HepG2 (cell line): ENCODE data around the gene ASB16. TPM values are rescaled to one million over a fixed set of nuclear protein-coding genes. Genes with fewer than 3 reads are reported as not detected.

Experiments
- AHR ChIP-seq: IDR thresholded peaks from 2 replicates; pipeline ENCODE4 v1.6.1; 2018; ENCODE audit warnings: missing genetic modification reagents, missing compliant biosample characterization
- CHCHD3 ChIP-seq: sonication (generic); formaldehyde crosslinking; IDR thresholded peaks from 2 replicates; pipeline ENCODE4 v1.8.0; 2022; ENCODE audit warnings: mild to moderate bottlenecking, missing genetic modification reagents, moderate library complexity
- FOXC1 ChIP-seq: sonication (generic); formaldehyde crosslinking; IDR thresholded peaks from 2 replicates; pipeline ENCODE4 v1.8.0; 2022; ENCODE audit warnings: mild to moderate bottlenecking, missing genetic modification reagents, borderline replicate concordance
- GABPA ChIP-seq, 2 experiments: IDR thresholded peaks; 2 replicates each; pipeline ENCODE4 v1.6.1; 2011 to 2016; ENCODE audit warnings: low read depth in 2 of 2, low read length in 1 of 2, missing biosample characterization in 1 of 2, missing genetic modification characterization in 1 of 2
- GATA4 ChIP-seq: sonication (generic); IDR thresholded peaks from 2 replicates; pipeline ENCODE4 v1.6.1; 2016; ENCODE audit warnings: antibody characterized with exemption, low read depth, borderline replicate concordance
- HMG20B ChIP-seq: conservative IDR thresholded peaks from 2 replicates; pipeline ENCODE4 v1.6.1; 2016; ENCODE audit warnings: missing genetic modification reagents, missing compliant biosample characterization
- NCOA1 ChIP-seq: sonication (generic); formaldehyde crosslinking; IDR thresholded peaks from 2 replicates; pipeline ENCODE4 v1.9.0; 2021; ENCODE audit warnings: missing genetic modification reagents
- PRMT3 ChIP-seq: sonication (generic); formaldehyde crosslinking; IDR thresholded peaks from 2 replicates; pipeline ENCODE4 v1.8.1; 2022; ENCODE audit warnings: low read depth, mild to moderate bottlenecking, moderate library complexity, missing genetic modification reagents, borderline replicate concordance
- RAD51 ChIP-seq: fragments of 450-650 bp; IDR thresholded peaks from 2 replicates; pipeline ENCODE4 v1.6.1; 2016; ENCODE audit warnings: borderline replicate concordance
- RBFOX2 ChIP-seq: fragments of 200-400 bp; formaldehyde crosslinking; IDR thresholded peaks from 2 replicates; pipeline ENCODE4 v1.6.1; 2017; ENCODE audit warnings: low read depth, mild to moderate bottlenecking, low read length
- SCMH1 ChIP-seq: sonication (generic); formaldehyde crosslinking; IDR thresholded peaks from 2 replicates; pipeline ENCODE4 v1.9.0; 2021; ENCODE audit warnings: missing genetic modification reagents, mild to moderate bottlenecking, borderline replicate concordance
- SPEN ChIP-seq: sonication (generic); formaldehyde crosslinking; IDR thresholded peaks from 2 replicates; pipeline ENCODE4 v1.5.1; 2020; ENCODE audit warnings: low read depth, mild to moderate bottlenecking, missing genetic modification reagents
- YEATS2 ChIP-seq: sonication (generic); formaldehyde crosslinking; IDR thresholded peaks from 2 replicates; pipeline ENCODE4 v1.4.0; 2020; ENCODE audit warnings: missing genetic modification reagents, borderline replicate concordance
- YEATS4 ChIP-seq: sonication (generic); formaldehyde crosslinking; IDR thresholded peaks from 2 replicates; pipeline ENCODE4 v1.4.0; 2020; ENCODE audit warnings: missing genetic modification reagents, borderline replicate concordance
- ZFP62 ChIP-seq: sonication (generic); formaldehyde crosslinking; IDR thresholded peaks from 2 replicates; pipeline ENCODE4 v1.4.0; 2020; ENCODE audit warnings: missing genetic modification reagents
- ZNF616 ChIP-seq: sonication (generic); formaldehyde crosslinking; IDR thresholded peaks from 2 replicates; pipeline ENCODE4 v1.5.0; 2020; ENCODE audit warnings: low read depth, mild to moderate bottlenecking, missing genetic modification reagents
- ZNF7 ChIP-seq: IDR thresholded peaks from 2 replicates; pipeline ENCODE4 v1.6.1; 2016; ENCODE audit warnings: missing biosample characterization, missing genetic modification reagents
- ZNF761 ChIP-seq: sonication (generic); formaldehyde crosslinking; conservative IDR thresholded peaks from 2 replicates; pipeline ENCODE4 v1.4.0; 2020; ENCODE audit warnings: mild to moderate bottlenecking, missing genetic modification reagents
- ZNF775 ChIP-seq: sonication (generic); formaldehyde crosslinking; IDR thresholded peaks from 2 replicates; pipeline ENCODE4 v1.4.0; 2020; ENCODE audit warnings: missing genetic modification reagents, mild to moderate bottlenecking, moderate library complexity, borderline replicate concordance
- polyA plus RNA-seq, 8 experiments: library from polyadenylated mRNA; depleted of rRNA in 3 of 8; stranded (reverse) in 7 of 8; unstranded in 1 of 8; fragments of >200 nt; fragmentation: Illumina TruSeq in 4 of 8; extraction: Trizol in 4 of 8; gene quantifications; 2 replicates each; pipeline versions ENCODE4 v1.2.1 to v1.2.3, GENCODE V29; 2011 to 2016; ENCODE audit warnings: low read depth in 4 of 8, missing spikeins in 1 of 8, mixed read lengths in 1 of 8; ENCODE audit not compliant: insufficient read depth in 1 of 8
- total RNA-seq, 5 experiments: library from RNA; depleted of rRNA; stranded (reverse); fragments of >200 nt; fragmentation: Illumina TruSeq; extraction: Trizol; gene quantifications; 2 replicates each; pipeline ENCODE4 v1.2.3, GENCODE V29; 2016; ENCODE audit warnings: low read depth in 1 of 5
- TF ChIP-seq, protein P1 (sequence below): IDR thresholded peaks from 2 replicates; pipeline ENCODE4 v1.6.1; 2016; ENCODE audit warnings: low read depth
- TF ChIP-seq, protein P2 (sequence below): sonication (generic); formaldehyde crosslinking; IDR thresholded peaks from 2 replicates; pipeline ENCODE4 v1.4.0; 2020; ENCODE audit warnings: mild to moderate bottlenecking, low read depth, missing genetic modification reagents
- TF ChIP-seq, protein P3 (sequence below): sonication (generic); formaldehyde crosslinking; IDR thresholded peaks from 2 replicates; pipeline ENCODE4 v1.4.0; 2020; ENCODE audit warnings: missing genetic modification reagents
- TF ChIP-seq, protein P4 (sequence below): sonication (generic); formaldehyde crosslinking; IDR thresholded peaks from 2 replicates; pipeline ENCODE4 v1.8.0; 2022; ENCODE audit warnings: mild to moderate bottlenecking, missing genetic modification reagents, moderate library complexity
- TF ChIP-seq, protein P5 (sequence below): sonication (generic); formaldehyde crosslinking; IDR thresholded peaks from 2 replicates; pipeline ENCODE4 v1.5.0; 2020; ENCODE audit warnings: missing genetic modification reagents
- TF ChIP-seq, protein P6 (sequence below): sonication (generic); formaldehyde crosslinking; IDR thresholded peaks from 2 replicates; pipeline ENCODE4 v1.5.0; 2020; ENCODE audit warnings: missing genetic modification reagents

The ASB16 gene
- total and polyA plus RNA-seq, 2 of the 13 experiments (the other 11 are each of a cell fraction or from before 2014, with no cell fraction given) = 0.07 TPM; not detected in 1

DNA sequence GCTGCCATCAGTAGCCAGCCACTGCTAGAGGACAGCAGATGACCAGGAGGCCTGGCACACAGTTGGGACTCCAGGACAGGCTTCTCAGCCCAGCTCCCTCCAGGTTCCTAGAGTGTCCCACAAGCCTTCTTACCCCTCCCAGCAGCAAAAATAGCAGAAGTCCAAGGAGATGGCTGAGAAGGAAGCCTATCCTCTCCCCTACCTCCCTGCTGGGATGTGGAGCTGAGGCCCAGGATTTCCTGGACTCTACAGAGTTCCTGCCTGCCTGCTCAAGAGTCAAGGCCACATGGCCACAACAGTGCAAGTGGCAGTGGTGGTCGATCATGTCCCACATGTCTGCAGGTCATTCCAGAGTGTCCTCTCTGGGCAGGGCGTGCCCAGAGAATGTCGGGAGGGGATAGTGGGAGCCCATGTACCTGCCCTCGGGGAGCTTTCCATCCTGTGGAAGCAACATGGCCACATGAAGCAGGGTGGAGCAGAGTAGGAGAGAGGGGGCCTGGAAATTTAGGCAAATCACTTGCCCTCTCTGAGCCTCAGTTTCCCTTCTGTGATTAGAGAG lies 36.5 kb upstream of the ASB16 start (continued):
- TF ChIP-seq GABPA (IDR thresholded peaks at IDR 0.05; ENCODE audit: low read depth, low read length) (no peak), GABPA (CRISPR knock-in tag; IDR thresholded peaks at IDR 0.05; ENCODE audit: low read depth) (peak; percentile 53; the same call in 1 of the 2 replicates), YEATS2 (CRISPR knock-in tag) (no peak), SPEN (CRISPR knock-in tag) (peak; percentile 72), GATA4 (no peak), ZNF775 (CRISPR knock-in tag) (0 out of 2 replicates have a peak, but pooled peaks have one; percentile 65), ZFP62 (CRISPR knock-in tag) (no peak), CHCHD3 (no peak), HMG20B (CRISPR knock-in tag) (no peak), AHR (CRISPR knock-in tag) (no peak), ZNF7 (CRISPR knock-in tag) (no peak), RAD51 (no peak), NCOA1 (CRISPR knock-in tag) (no peak), PRMT3 (CRISPR knock-in tag) (no peak), YEATS4 (CRISPR knock-in tag) (no peak; the same call in 1 of the 2 replicates), ZNF616 (no peak), FOXC1 (CRISPR knock-in tag) (no peak; the same call in 1 of the 2 replicates), ZNF761 (CRISPR knock-in tag) (peak; percentile 89), RBFOX2 (no peak), SCMH1 (CRISPR knock-in tag) (no peak)
- TF ChIP-seq, protein P1, sequence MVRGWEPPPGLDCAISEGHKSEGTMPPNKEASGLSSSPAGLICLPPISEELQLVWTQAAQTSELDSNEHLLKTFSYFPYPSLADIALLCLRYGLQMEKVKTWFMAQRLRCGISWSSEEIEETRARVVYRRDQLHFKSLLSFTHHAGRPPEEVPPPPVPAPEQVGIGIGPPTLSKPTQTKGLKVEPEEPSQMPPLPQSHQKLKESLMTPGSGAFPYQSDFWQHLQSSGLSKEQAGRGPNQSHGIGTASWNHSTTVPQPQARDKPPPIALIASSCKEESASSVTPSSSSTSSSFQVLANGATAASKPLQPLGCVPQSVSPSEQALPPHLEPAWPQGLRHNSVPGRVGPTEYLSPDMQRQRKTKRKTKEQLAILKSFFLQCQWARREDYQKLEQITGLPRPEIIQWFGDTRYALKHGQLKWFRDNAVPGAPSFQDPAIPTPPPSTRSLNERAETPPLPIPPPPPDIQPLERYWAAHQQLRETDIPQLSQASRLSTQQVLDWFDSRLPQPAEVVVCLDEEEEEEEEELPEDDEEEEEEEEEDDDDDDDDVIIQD (CRISPR knock-in tag) = peak; percentile 60; the same call in 1 of the 2 replicates
- TF ChIP-seq, protein P2, sequence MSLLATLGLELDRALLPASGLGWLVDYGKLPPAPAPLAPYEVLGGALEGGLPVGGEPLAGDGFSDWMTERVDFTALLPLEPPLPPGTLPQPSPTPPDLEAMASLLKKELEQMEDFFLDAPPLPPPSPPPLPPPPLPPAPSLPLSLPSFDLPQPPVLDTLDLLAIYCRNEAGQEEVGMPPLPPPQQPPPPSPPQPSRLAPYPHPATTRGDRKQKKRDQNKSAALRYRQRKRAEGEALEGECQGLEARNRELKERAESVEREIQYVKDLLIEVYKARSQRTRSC (CRISPR knock-in tag) = no peak; the same call in 1 of the 2 replicates
- TF ChIP-seq, protein P3, sequence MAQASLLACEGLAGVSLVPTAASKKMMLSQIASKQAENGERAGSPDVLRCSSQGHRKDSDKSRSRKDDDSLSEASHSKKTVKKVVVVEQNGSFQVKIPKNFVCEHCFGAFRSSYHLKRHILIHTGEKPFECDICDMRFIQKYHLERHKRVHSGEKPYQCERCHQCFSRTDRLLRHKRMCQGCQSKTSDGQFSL (CRISPR knock-in tag) = no peak
- TF ChIP-seq, protein P4, sequence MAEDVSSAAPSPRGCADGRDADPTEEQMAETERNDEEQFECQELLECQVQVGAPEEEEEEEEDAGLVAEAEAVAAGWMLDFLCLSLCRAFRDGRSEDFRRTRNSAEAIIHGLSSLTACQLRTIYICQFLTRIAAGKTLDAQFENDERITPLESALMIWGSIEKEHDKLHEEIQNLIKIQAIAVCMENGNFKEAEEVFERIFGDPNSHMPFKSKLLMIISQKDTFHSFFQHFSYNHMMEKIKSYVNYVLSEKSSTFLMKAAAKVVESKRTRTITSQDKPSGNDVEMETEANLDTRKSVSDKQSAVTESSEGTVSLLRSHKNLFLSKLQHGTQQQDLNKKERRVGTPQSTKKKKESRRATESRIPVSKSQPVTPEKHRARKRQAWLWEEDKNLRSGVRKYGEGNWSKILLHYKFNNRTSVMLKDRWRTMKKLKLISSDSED (CRISPR knock-in tag) = no peak
- TF ChIP-seq, protein P5, sequence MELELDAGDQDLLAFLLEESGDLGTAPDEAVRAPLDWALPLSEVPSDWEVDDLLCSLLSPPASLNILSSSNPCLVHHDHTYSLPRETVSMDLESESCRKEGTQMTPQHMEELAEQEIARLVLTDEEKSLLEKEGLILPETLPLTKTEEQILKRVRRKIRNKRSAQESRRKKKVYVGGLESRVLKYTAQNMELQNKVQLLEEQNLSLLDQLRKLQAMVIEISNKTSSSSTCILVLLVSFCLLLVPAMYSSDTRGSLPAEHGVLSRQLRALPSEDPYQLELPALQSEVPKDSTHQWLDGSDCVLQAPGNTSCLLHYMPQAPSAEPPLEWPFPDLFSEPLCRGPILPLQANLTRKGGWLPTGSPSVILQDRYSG (CRISPR knock-in tag) = no peak
- TF ChIP-seq, protein P6, sequence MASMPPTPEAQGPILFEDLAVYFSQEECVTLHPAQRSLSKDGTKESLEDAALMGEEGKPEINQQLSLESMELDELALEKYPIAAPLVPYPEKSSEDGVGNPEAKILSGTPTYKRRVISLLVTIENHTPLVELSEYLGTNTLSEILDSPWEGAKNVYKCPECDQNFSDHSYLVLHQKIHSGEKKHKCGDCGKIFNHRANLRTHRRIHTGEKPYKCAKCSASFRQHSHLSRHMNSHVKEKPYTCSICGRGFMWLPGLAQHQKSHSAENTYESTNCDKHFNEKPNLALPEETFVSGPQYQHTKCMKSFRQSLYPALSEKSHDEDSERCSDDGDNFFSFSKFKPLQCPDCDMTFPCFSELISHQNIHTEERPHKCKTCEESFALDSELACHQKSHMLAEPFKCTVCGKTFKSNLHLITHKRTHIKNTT (CRISPR knock-in tag) = no peak
